Measurements from ENCODE around the gene KIRREL3.
A peak's percentile ranks its signal among the peaks of the same experiment; 100 is the strongest.

The KIRREL3 gene

GRCh38 chr11:127000291-127000968 is at the start of gene KIRREL3:
KIRREL3 (minus strand) TSS chr11:127000770.
- peak in 1 of 2 experiments; percentile 9 for DNase-seq

GRCh38 chr11:127050186-127050585 is 49.6 kb upstream of the KIRREL3 start:
- DNase-seq: no peak

GRCh38 chr11:127049486-127049885 is 48.9 kb upstream of the KIRREL3 start:
- no peak for DNase-seq

- DNase-seq: no peak
These were observed 44.0 kb upstream of the KIRREL3 start for GRCh38 chr11:127044535-127044934.

- no peak for DNase-seq
These were observed 41.9 kb upstream of the KIRREL3 start for GRCh38 chr11:127042445-127042844.

GRCh38 chr11:127039591-127039990 is 39.0 kb upstream of the KIRREL3 start:
- no peak for DNase-seq

GRCh38 chr11:127037596-127037995 is 37.0 kb upstream of the KIRREL3 start:
- no peak for DNase-seq

- DNase-seq: no peak
These were observed 36.4 kb upstream of the KIRREL3 start for GRCh38 chr11:127037001-127037400.

GRCh38 chr11:127035824-127036223 is 35.3 kb upstream of the KIRREL3 start:
- no peak for DNase-seq

- no peak for DNase-seq
These were observed 34.4 kb upstream of the KIRREL3 start for GRCh38 chr11:127034973-127035372.

GRCh38 chr11:127028648-127029047 is 28.1 kb upstream of the KIRREL3 start:
- no peak for DNase-seq

- DNase-seq: no peak
These were observed 27.2 kb upstream of the KIRREL3 start for GRCh38 chr11:127027789-127028188.

GRCh38 chr11:127027000-127027399 is 26.4 kb upstream of the KIRREL3 start:
- no peak for DNase-seq

GRCh38 chr11:127023991-127024390 is 23.4 kb upstream of the KIRREL3 start:
- DNase-seq: no peak

GRCh38 chr11:127018683-127019279 is 18.2 kb upstream of the KIRREL3 start:
- DNase-seq: no peak

GRCh38 chr11:127017482-127017881 is 16.9 kb upstream of the KIRREL3 start:
- DNase-seq: no peak

- no peak for DNase-seq
These were observed 13.0 kb upstream of the KIRREL3 start for GRCh38 chr11:127013550-127013949.

GRCh38 chr11:127006311-127006710 is 5.7 kb upstream of the KIRREL3 start:
- no peak for DNase-seq

GRCh38 chr11:127003260-127003981 is 2.9 kb upstream of the KIRREL3 start:
- peak; percentile 49 to 56 for DNase-seq

- no peak for DNase-seq
These were observed 2.2 kb upstream of the KIRREL3 start for GRCh38 chr11:127002669-127003259.

GRCh38 chr11:127000981-127001380 is 411 bp upstream of the KIRREL3 start:
- no peak for DNase-seq

GRCh38 chr11:126999366-126999765 is 1.2 kb downstream of the KIRREL3 start:
- DNase-seq: no peak

- no peak for DNase-seq
These were observed 2.9 kb downstream of the KIRREL3 start for GRCh38 chr11:126997641-126998040.

- DNase-seq: no peak
These were observed 3.4 kb downstream of the KIRREL3 start for GRCh38 chr11:126997196-126997595.
